Gastroesophageal sphincter (tissue), 4 donors: ENCODE data around the gene VPS13C. TPM values are rescaled to one million over a fixed set of nuclear protein-coding genes. Genes with fewer than 3 reads are reported as not detected.

Source experiments
- ATAC-seq: fragments of 150-250 bp; one replicate; pipeline ENCODE4 v1.9.1; 2016; ENCODE audit warnings: mild to moderate bottlenecking, moderate library complexity
- H3K27ac ChIP-seq, 4 donors: fragments of 200-600 bp; sonication (generic) in 3 of 4; 1 replicate in 3 of 4; 2 replicates in 1 of 4; pipeline ENCODE4 v1.5.1; 2016 to 2019
- H3K27me3 ChIP-seq: fragments of 200-600 bp; sonication (generic); one replicate; pipeline ENCODE4 v1.5.1; 2019
- H3K36me3 ChIP-seq, 2 donors: fragments of 200-600 bp; sonication (generic); one replicate each; pipeline ENCODE4 v1.5.1; 2019; ENCODE audit warnings: control low read depth in 1 of 2
- H3K4me1 ChIP-seq, 3 donors: fragments of 200-600 bp; sonication (generic); 1 replicate in 2 of 3; 2 replicates in 1 of 3; pipeline ENCODE4 v1.5.1; 2016 to 2019; ENCODE audit warnings: control low read depth in 2 of 3
- H3K4me3 ChIP-seq, 2 donors: fragments of 200-600 bp; sonication (generic); one replicate each; pipeline ENCODE4 v1.5.1; 2019; ENCODE audit warnings: mild to moderate bottlenecking in 1 of 2, moderate library complexity in 1 of 2
- H3K9me3 ChIP-seq, 3 donors: fragments of 200-600 bp; sonication (generic); one replicate each; pipeline ENCODE4 v1.5.1; 2017 to 2019; ENCODE audit warnings: control low read depth in 2 of 3
- EP300 ChIP-seq: sonication (generic); formaldehyde crosslinking; IDR thresholded peaks from one replicate; pipeline ENCODE4 v1.6.1; 2017; ENCODE audit warnings: antibody characterized with exemption, mild to moderate bottlenecking
- POLR2A ChIP-seq, 2 donors: fragments of 450-650 bp; IDR thresholded peaks; one replicate each; pipeline ENCODE4 v1.6.1; 2017; ENCODE audit warnings: antibody characterized with exemption in 2 of 2, mild to moderate bottlenecking in 2 of 2, moderate library complexity in 1 of 2
- POLR2AphosphoS5 ChIP-seq: sonication (generic); formaldehyde crosslinking; IDR thresholded peaks from one replicate; pipeline ENCODE4 v1.6.1; 2017; ENCODE audit warnings: antibody characterized with exemption
- WGBS, 2 donors: methylation state at CpG; one replicate each; pipeline ENCODE4 v1.1.5; 2018; ENCODE audit warnings: low coverage in 1 of 2; 5-methylcytosine and 5-hydroxymethylcytosine counted together
- total RNA-seq, 4 donors: library from RNA; depleted of rRNA; stranded (reverse); fragments of >200 nt; gene quantifications; one replicate each; pipeline ENCODE4 v1.1.0, GENCODE V29; 2016
- TF ChIP-seq, protein P1 (sequence below), 4 experiments: fragments of 200-600 bp in 2 of 4; fragments of 450-650 bp in 2 of 4; sonication (generic) in 1 of 4; IDR thresholded peaks; one replicate each; pipeline ENCODE4 v1.5.1; 2017 to 2019; ENCODE audit warnings: antibody characterized with exemption in 4 of 4, mild to moderate bottlenecking in 2 of 4, moderate library complexity in 2 of 4

Gene VPS13C
- total RNA-seq, 4 donors from 2014 or later = 62.2 to 108 (median 83.4) TPM

DNA sequence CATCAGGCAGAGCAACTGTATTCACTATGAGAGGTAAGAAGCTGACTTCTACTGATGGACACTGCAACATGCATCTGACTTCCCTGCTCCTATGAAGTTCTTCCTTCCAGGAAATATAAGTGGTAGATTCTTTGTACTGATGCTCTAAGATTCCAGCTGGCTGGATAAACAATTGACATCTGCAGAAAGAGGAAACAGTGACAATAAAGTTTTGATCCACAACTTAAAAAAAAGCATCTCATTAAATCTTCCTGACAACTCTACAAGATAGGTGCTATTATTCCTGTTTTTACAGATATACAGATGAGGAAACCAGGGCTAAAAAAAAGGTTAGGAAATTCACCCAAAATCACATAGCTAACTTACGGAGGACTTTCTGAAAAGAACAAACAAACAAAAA, 142.8 kb downstream of the VPS13C start:
- Histone ChIP-seq H3K4me3 (no peak overlapping the region), H3K4me1 (no peaks in the 10 kb centered on the region), H3K27me3 (no peaks in the 10 kb centered on the region), H3K9me3 (no peaks in the 10 kb centered on the region), H3K36me3 (peaks cover 17 to 93% of the 10 kb centered on the region in 2 donors), H3K27ac (no peak overlapping the region)
- no peak for ATAC-seq
- TF ChIP-seq EP300 (no peak), POLR2A (IDR thresholded peaks at IDR 0.05) (no peak), POLR2AphosphoS5 (no peak)
- WGBS, 2 donors = 85 to 100% methylated on average over 1 of the region's 1 CpG

DNA sequence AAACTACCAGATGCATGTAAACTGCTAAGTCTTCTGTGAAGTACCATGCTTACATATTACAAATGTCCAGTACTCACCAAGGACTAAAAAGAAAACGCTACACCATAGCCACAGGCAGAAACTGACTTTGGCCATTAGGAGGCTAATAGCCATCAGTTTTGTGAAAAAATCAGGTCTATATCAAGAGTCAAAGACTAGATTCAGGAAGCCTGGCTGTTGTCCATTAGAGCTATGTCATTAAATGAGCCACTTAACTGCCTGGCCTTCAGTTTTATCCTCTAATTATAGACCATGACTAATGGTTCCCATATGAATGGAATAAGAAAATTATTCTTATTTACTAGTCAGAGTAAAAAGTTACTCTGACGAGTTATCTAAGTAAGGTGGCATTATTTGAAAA, 144.1 kb downstream of the VPS13C start:
- H3K4me1 ChIP-seq = no peaks in the 10 kb centered on the region
- no peak overlapping the region for H3K27ac ChIP-seq
- TF ChIP-seq EP300 (no peak), POLR2AphosphoS5 (no peak), POLR2A (IDR thresholded peaks at IDR 0.05) (no peak)
- TF ChIP-seq, protein P1, sequence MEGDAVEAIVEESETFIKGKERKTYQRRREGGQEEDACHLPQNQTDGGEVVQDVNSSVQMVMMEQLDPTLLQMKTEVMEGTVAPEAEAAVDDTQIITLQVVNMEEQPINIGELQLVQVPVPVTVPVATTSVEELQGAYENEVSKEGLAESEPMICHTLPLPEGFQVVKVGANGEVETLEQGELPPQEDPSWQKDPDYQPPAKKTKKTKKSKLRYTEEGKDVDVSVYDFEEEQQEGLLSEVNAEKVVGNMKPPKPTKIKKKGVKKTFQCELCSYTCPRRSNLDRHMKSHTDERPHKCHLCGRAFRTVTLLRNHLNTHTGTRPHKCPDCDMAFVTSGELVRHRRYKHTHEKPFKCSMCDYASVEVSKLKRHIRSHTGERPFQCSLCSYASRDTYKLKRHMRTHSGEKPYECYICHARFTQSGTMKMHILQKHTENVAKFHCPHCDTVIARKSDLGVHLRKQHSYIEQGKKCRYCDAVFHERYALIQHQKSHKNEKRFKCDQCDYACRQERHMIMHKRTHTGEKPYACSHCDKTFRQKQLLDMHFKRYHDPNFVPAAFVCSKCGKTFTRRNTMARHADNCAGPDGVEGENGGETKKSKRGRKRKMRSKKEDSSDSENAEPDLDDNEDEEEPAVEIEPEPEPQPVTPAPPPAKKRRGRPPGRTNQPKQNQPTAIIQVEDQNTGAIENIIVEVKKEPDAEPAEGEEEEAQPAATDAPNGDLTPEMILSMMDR (IDR thresholded peaks at IDR 0.05) = no peak
- peaks cover 13 to 87% of the 10 kb centered on the region in 2 donors for H3K36me3 ChIP-seq
- no peak overlapping the region for H3K4me3 ChIP-seq
- no peaks in the 10 kb centered on the region for H3K27me3 ChIP-seq
- 44 to 79% methylated on average over 2 of the region's 2 CpGs for WGBS, 2 donors
- H3K9me3 ChIP-seq = no peaks in the 10 kb centered on the region
- ATAC-seq = no peak

- Histone ChIP-seq H3K36me3 (peaks cover 11 to 86% of the 10 kb centered on the region in 2 donors), H3K9me3 (no peaks in the 10 kb centered on the region), H3K4me1 (no peaks in the 10 kb centered on the region), H3K4me3 (no peak overlapping the region), H3K27ac (no peak overlapping the region), H3K27me3 (no peaks in the 10 kb centered on the region)
- ATAC-seq = no peak
- WGBS, 2 donors = 91 to 100% methylated on average over 5 to 8 of the region's 9 CpGs
- no peak for TF ChIP-seq POLR2A (IDR thresholded peaks at IDR 0.05)
- TF ChIP-seq POLR2AphosphoS5 = no peak
- no peak for TF ChIP-seq EP300
- TF ChIP-seq, protein P1 (IDR thresholded peaks at IDR 0.05) = no peak
Measured at GRCh38 chr15:61915640-61916039, 144.6 kb downstream of the VPS13C start.

DNA sequence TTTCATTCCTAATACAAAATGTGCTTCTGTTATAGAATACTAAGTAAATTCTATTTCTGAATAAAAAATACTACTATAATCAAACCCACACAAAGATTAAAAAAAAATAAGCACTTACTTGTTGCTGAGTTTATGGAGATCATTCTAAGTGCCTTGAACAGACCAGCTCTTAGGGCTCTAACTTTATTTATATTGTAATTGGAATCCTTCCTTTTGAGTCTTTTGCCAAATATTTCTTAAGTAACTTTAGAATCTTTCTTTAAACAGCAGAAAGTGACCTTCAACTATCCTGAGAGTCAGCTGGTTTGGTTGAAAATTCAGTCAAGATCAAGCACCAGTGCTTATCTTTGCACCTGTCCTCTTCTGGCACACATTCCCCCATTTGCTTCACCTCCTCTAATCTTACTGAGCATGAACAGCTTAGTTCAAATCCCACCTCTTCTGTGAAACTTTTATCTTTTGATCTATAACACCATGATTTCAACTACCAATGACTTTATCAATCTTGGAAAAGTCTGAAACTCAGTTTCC, 149.3 kb downstream of the VPS13C start:
- H3K4me3 ChIP-seq = no peak overlapping the region
- peaks cover 6 to 89% of the 10 kb centered on the region in 2 donors for H3K36me3 ChIP-seq
- H3K4me1 ChIP-seq = no peaks in the 10 kb centered on the region
- ATAC-seq = no peak
- H3K27ac ChIP-seq = no peak overlapping the region
- no peaks in the 10 kb centered on the region for H3K9me3 ChIP-seq
- no peaks in the 10 kb centered on the region for H3K27me3 ChIP-seq
- TF ChIP-seq EP300 (no peak), POLR2A (IDR thresholded peaks at IDR 0.05) (no peak), POLR2AphosphoS5 (no peak)
- TF ChIP-seq, protein P1 (IDR thresholded peaks at IDR 0.05) = no peak

DNA sequence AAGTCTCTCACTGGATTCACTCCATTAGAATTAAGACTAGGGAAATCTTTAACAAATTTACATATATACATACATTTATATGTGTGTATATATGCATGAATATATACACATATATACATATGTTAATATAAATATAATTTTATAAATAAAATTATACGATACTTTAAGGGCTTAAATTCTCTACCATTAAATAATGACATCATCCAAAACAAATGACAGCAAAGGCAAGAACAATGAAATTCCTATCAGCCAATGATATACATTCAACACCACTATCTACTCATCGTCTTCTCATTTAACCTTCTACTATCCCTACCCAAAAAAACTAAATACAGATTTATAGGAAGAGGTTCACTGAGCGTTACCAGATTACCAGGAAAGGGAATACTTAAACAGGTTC, 152.0 kb downstream of the VPS13C start:
- WGBS, 2 donors = 94 to 98% methylated on average over 3 of the region's 3 CpGs
- no peaks in the 10 kb centered on the region for H3K27me3 ChIP-seq
- no peak overlapping the region for H3K27ac ChIP-seq
- H3K36me3 ChIP-seq = peaks cover 0 to 79% of the 10 kb centered on the region in 2 donors
- no peak overlapping the region for H3K4me3 ChIP-seq
- TF ChIP-seq POLR2A (IDR thresholded peaks at IDR 0.05) = no peak
- no peak for TF ChIP-seq EP300
- no peak for TF ChIP-seq POLR2AphosphoS5
- TF ChIP-seq, protein P1 (IDR thresholded peaks at IDR 0.05) = no peak
- ATAC-seq = no peak
- H3K9me3 ChIP-seq = no peaks in the 10 kb centered on the region
- H3K4me1 ChIP-seq = no peaks in the 10 kb centered on the region
